Tibial nerve (tissue), 4 donors: Measurements from ENCODE around the gene OSBPL8. TPM values are rescaled to one million over a fixed set of nuclear protein-coding genes. Genes with fewer than 3 reads are reported as not detected.
"Not testable (repeated sequence)": the region's sequence is repeated elsewhere in the genome, so short reads cannot be mapped to it uniquely, and the experiment has no call there.

Source experiments
- DNase-seq, 2 donors: peaks; one replicate each; pipeline ENCODE4 v3.0.0-alpha.2; 2019; ENCODE audit warnings: low spot score in 2 of 2
- H3K27ac ChIP-seq, 4 donors: fragments of 200-600 bp; sonication (generic) in 3 of 4; one replicate each; pipeline ENCODE4 v1.5.1; 2017 to 2019; ENCODE audit warnings: mild to moderate bottlenecking in 1 of 4
- H3K27me3 ChIP-seq, 2 donors: fragments of 200-600 bp; sonication (generic) in 1 of 2; one replicate each; pipeline versions ENCODE4 v1.5.1 to v1.6.0; 2017 to 2019
- H3K36me3 ChIP-seq, 3 donors: fragments of 200-600 bp; sonication (generic); one replicate each; pipeline ENCODE4 v1.5.1; 2018 to 2019
- H3K4me1 ChIP-seq, 4 donors: fragments of 200-600 bp; sonication (generic) in 3 of 4; one replicate each; pipeline ENCODE4 v1.5.1; 2017 to 2019
- H3K4me3 ChIP-seq, 4 donors: fragments of 200-600 bp; sonication (generic) in 3 of 4; one replicate each; pipeline ENCODE4 v1.5.1; 2017 to 2019; ENCODE audit warnings: mild to moderate bottlenecking in 1 of 4, moderate library complexity in 1 of 4
- H3K9me3 ChIP-seq, 4 donors: fragments of 200-600 bp; sonication (generic) in 3 of 4; one replicate each; pipeline ENCODE4 v1.5.1; 2017 to 2019
- CTCF ChIP-seq, 5 experiments: fragments of 200-600 bp in 3 of 5; fragments of 450-650 bp in 2 of 5; sonication (generic) in 3 of 5; IDR thresholded peaks; one replicate each; pipeline ENCODE4 v1.5.1; 2016 to 2019; ENCODE audit warnings: antibody characterized with exemption in 5 of 5, mild to moderate bottlenecking in 3 of 5, moderate library complexity in 2 of 5
- EP300 ChIP-seq, 2 donors: sonication (generic); formaldehyde crosslinking; IDR thresholded peaks; one replicate each; pipeline ENCODE4 v1.6.1; 2017; ENCODE audit warnings: antibody characterized with exemption in 2 of 2, mild to moderate bottlenecking in 1 of 2
- POLR2A ChIP-seq, 2 donors: fragments of 450-650 bp; IDR thresholded peaks; one replicate each; pipeline ENCODE4 v1.6.1; 2017; ENCODE audit warnings: antibody characterized with exemption in 2 of 2, mild to moderate bottlenecking in 2 of 2, moderate library complexity in 2 of 2
- WGBS, 2 donors: methylation state at CpG; one replicate each; pipeline ENCODE4 v1.1.5; 2018; 5-methylcytosine and 5-hydroxymethylcytosine counted together
- total RNA-seq, 4 donors: library from RNA; depleted of rRNA; stranded (reverse); fragments of >200 nt; gene quantifications; one replicate each; pipeline ENCODE4 v1.1.0, GENCODE V29; 2016

OSBPL8 gene
- total RNA-seq, 4 donors from 2014 or later: 90.9 to 151 (median 119) TPM

GRCh38 chr12:76478045-76478444 is 81.5 kb downstream of the OSBPL8 start:
- Histone ChIP-seq H3K9me3 (peaks cover 0 to 9% (median 0%) of the 10 kb centered on the region in 4 donors), H3K4me1 (no peaks in the 10 kb centered on the region), H3K4me3 (no peak overlapping the region), H3K36me3 (peaks cover 0 to 21% (median 0%) of the 10 kb centered on the region in 3 donors), H3K27ac (no peak overlapping the region), H3K27me3 (no peaks in the 10 kb centered on the region)
- 90 to 92% methylated on average over 5 of the region's 5 CpGs for WGBS, 2 donors
- DNase-seq: no peak
- no peak for TF ChIP-seq CTCF (IDR thresholded peaks at IDR 0.05)
- no peak for TF ChIP-seq EP300 (IDR thresholded peaks at IDR 0.05)
- TF ChIP-seq POLR2A (IDR thresholded peaks at IDR 0.05): no peak

- DNase-seq, H3K27me3 ChIP-seq, H3K27ac ChIP-seq, H3K36me3 ChIP-seq, H3K4me3 ChIP-seq, H3K9me3 ChIP-seq: not testable (repeated sequence)
- peaks cover 0 to 13% (median 2%) of the 10 kb centered on the region in 4 donors for H3K4me1 ChIP-seq
- WGBS, 2 donors: 96 to 98% methylated on average over 8 of the region's 8 CpGs
Observed at GRCh38 chr12:76472862-76473261, 86.7 kb downstream of the OSBPL8 start.

- Histone ChIP-seq H3K9me3 (no peaks in the 10 kb centered on the region), H3K27ac (no peak overlapping the region), H3K4me1 (peaks cover 0 to 13% (median 2%) of the 10 kb centered on the region in 4 donors), H3K4me3 (no peak overlapping the region), H3K36me3 (no peaks in the 10 kb centered on the region), H3K27me3 (no peaks in the 10 kb centered on the region)
- WGBS, 2 donors: 85 to 96% methylated on average over 1 of the region's 1 CpG
- TF ChIP-seq EP300 (IDR thresholded peaks at IDR 0.05): no peak
- no peak for TF ChIP-seq CTCF (IDR thresholded peaks at IDR 0.05)
- no peak for TF ChIP-seq POLR2A (IDR thresholded peaks at IDR 0.05)
- no peak for DNase-seq
Observed at GRCh38 chr12:76471579-76471978, 88.0 kb downstream of the OSBPL8 start.

GRCh38 chr12:76470028-76470939 is 89.3 kb downstream of the OSBPL8 start:
- Histone ChIP-seq H3K36me3 (no peaks in the 10 kb centered on the region), H3K27ac (no peak overlapping the region), H3K9me3 (no peaks in the 10 kb centered on the region), H3K4me1 (peaks cover 0 to 13% (median 2%) of the 10 kb centered on the region in 4 donors), H3K4me3 (no peak overlapping the region), H3K27me3 (no peaks in the 10 kb centered on the region)
- DNase-seq: no peak
- 76 to 80% methylated on average over 7 of the region's 7 CpGs for WGBS, 2 donors
- TF ChIP-seq EP300 (IDR thresholded peaks at IDR 0.05) (no peak), CTCF (IDR thresholded peaks at IDR 0.05) (no peak), POLR2A (IDR thresholded peaks at IDR 0.05) (no peak)

- H3K4me3 ChIP-seq: no peak overlapping the region
- TF ChIP-seq EP300 (IDR thresholded peaks at IDR 0.05): no peak
- no peak for TF ChIP-seq CTCF (IDR thresholded peaks at IDR 0.05)
- no peak for TF ChIP-seq POLR2A (IDR thresholded peaks at IDR 0.05)
- H3K9me3 ChIP-seq: no peaks in the 10 kb centered on the region
- DNase-seq: no peak
- no peaks in the 10 kb centered on the region for H3K36me3 ChIP-seq
- H3K27ac ChIP-seq: no peak overlapping the region
- no peaks in the 10 kb centered on the region for H3K27me3 ChIP-seq
- H3K4me1 ChIP-seq: no peaks in the 10 kb centered on the region
- WGBS, 2 donors: 73 to 79% methylated on average over 5 of the region's 5 CpGs
Observed at GRCh38 chr12:76464631-76465166, 94.9 kb downstream of the OSBPL8 start.
